GM21526 (cell line): Measurements from ENCODE around the gene RHOV.

ENCODE experiments used
- ATAC-seq: cut with Tn5 transposase; IDR thresholded peaks from one replicate; pipeline ENCODE4 v1.9.1; 2021; ENCODE audit warnings: moderate library complexity; ENCODE audit not compliant: unreplicated experiment, low FRiP score

Gene RHOV, protein sequence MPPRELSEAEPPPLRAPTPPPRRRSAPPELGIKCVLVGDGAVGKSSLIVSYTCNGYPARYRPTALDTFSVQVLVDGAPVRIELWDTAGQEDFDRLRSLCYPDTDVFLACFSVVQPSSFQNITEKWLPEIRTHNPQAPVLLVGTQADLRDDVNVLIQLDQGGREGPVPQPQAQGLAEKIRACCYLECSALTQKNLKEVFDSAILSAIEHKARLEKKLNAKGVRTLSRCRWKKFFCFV

DNA sequence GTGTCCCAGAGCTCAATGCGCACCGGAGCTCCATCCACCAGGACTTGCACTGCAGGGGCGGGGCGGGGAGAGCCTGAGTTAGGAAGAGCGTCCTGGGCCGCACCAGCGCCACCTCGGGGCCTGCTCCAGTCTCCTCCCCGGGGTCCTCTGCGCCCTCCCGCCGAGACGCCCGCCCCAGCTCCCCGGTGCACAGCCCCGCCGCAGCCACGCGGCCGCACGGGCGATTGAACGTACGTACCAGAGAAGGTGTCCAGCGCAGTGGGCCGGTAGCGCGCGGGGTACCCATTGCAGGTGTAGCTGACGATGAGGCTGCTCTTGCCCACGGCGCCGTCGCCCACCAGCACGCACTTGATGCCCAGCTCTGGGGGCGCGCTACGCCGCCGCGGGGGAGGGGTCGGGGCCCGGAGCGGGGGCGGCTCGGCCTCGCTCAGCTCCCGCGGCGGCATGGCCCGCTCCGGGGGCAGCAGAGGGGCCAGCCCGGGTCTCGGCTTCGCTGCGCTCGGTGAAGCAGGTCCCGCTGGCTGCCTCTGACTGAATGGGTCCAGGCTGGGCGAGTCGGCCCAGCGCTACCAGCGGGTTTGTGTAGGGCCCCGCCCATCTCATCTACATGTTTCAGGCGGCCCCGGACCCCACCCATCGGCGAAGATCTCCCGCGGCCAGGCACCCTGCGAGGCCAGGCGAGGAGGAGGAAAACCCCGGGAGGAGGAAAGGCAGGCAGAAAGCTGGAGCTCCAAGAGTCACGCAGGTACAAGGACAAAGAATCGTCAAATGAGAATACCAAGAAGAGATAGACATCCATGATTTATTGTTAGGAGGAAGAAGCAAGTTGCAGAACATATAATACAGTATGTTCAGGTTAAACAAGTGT lies at the start of gene RHOV:
Gene RHOV (minus strand): TSS at position 541 of the 868 bp plus-strand sequence. CDS start 95 bp downstream, at position 446.
- no peak for ATAC-seq

DNA sequence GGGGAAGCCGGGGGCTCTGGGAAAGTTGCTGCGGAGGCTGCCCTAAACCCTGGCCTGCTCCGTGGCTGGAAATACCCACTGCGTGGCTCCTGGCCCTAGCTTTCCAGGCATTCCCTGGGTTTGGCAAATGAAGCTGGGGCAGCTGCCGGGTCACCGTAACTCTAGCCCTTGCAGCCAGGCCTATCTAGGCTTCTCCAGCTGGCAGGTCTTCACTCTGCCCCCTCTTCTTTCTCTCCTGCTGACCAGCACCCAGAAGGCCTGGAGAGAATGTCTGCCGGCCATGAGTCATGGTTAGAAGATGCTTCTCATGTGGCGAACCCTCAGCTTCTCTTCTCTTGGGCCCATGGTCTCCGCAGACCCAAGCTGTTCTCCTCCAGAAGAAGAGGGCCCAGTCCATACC lies 49.5 kb upstream of the RHOV start:
- ATAC-seq: no peak

DNA sequence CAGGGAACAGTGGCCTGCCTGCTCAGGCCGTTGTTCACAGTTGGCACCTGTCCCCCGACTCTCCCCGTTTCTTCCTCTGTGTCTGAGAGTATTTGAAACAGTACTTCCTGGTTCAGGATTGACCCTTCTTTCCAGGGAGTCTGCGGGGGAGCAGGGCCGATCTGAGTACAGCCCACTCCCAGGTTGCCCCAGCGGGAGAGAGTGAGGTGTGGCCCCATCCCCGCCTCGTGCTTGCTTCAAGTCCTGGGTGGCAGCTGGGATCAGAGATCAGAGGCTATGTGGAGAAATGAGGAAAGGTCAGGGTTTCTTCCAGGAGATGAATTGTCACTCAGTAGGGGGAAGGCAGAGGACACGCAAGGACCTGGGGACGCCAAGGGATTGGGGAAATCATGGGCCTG lies 48.6 kb upstream of the RHOV start:
- no peak for ATAC-seq

DNA sequence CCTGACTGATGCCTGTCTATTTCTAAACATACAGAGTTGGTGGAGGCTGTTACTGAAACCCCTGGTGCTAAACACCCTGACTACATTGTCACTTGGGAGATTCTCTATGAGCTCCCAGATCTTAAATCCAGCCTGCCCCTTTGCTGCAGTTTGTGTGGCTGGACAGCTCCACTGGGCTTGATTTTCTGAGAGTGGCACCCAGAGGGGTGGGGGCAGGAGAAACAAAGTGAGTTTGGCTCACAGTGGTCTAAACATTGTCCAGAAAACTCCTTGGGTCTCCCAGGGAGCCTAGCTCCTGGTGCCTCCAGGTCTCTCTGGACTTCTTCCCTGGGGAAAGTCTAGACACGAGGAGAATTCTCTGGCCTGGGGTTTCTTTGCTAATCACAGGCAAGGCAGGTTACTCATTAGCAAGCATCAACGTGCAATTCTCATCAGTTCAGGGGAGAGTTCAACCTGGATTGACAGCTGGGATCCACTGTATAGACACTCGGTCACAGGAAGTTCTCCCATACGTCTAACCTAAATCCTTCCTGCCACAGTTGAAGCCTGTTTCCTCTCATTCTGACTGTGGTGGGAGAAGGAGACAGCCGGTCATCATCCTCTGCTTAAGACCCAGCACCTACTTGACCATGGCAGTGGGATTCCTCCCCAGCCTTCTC lies 48.0 kb upstream of the RHOV start:
- no peak for ATAC-seq

DNA sequence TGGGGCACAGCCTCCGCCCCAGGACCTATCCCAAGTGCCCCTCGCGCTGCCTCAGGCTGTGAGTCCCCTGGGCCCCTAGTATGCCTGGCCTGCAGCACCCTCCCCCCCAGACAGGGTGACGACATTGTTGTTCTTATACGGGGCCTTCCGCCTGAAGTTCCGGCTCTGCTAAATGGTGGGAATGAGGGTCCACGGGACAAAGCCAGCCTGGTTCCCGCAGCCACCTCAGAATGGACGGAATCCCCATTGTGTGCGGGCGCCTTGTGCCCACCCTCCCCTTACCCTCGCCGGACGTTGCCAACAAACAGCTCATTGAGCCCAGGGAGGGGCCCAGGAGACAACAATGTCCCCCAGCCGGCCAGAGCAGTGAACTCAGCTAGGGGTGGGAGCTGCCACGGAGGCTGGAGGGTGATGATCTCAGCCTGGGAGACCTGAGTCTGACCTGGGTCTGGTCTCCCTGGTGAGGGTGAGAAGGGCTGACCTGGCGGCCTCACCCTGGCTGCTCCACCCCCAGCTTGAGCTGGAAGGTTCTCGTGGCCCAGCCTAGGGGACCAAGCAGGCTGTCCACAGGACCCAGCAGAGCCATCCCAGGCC lies 44.9 kb upstream of the RHOV start:
- ATAC-seq: no peak

DNA sequence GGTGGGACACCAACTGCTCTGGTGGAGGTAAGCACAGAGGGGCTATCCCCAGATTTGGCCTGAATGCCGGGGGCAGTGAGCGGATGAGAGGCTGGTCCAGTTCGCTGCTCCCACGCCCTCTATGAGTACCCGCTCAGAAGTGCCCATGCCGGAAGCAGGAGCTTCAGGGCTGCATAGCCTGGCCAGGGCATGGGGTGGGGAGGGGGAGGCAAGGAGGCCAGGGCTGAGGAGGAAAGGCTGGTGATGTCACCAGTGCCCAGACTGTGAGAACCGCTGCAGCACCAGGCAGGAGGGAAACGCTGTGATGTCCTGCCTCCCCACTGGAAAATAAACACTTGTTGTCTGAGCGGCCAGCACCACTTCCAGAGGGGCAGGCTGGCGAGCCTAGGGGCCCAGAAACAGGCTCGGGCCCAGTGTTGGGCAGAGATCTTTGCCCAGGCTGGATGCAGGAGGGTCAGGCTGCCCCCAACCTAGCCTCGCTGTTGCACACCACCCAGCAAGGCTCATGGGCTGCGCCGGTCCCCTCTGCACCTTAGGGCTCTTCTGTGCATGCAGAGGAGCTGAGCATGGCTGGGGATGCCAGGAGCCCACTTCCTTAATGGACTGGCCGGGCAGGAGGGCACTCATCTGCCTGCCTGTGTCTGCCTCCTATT lies 44.2 kb upstream of the RHOV start:
- no peak for ATAC-seq

DNA sequence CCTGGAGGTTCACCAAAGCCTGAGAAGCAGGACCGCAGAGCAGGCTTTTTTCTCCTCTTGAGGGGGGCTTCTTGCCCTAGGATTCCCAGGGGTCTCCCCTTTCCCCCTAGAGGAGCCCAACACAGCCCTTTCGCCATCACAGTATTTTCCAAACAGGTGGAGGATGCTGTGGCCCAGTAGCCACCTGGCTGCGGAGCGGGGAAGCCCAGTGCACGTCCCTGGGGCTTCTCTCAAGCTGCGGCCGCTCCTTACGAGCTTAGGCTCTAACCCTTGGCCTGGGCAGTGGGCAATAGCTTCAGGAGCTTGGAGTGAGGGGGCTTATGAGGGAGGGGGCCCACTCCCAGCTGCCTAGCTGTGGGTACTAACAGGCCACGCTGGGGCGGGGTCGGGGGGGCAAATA lies 43.6 kb upstream of the RHOV start:
- ATAC-seq: no peak

DNA sequence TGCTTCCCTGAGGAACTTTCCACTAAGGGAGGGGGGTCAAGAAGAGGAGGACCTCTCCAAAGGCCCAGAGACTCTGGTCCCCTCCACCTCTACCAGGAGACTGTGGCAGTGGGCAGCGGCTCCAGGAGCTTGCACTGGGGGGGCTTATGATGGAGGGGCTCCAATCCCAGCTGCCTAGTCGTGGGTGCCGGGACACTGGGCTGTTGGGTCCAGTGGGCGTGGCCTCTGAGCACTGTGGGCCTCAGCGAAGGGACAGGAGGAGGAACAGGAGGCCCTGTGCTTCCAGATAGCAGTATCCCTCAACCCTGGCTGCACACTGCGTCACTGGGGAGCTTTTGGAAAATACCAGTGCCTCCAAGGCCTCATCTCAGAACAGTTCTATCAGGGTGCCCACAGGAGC lies 41.6 kb upstream of the RHOV start:
- no peak for ATAC-seq

DNA sequence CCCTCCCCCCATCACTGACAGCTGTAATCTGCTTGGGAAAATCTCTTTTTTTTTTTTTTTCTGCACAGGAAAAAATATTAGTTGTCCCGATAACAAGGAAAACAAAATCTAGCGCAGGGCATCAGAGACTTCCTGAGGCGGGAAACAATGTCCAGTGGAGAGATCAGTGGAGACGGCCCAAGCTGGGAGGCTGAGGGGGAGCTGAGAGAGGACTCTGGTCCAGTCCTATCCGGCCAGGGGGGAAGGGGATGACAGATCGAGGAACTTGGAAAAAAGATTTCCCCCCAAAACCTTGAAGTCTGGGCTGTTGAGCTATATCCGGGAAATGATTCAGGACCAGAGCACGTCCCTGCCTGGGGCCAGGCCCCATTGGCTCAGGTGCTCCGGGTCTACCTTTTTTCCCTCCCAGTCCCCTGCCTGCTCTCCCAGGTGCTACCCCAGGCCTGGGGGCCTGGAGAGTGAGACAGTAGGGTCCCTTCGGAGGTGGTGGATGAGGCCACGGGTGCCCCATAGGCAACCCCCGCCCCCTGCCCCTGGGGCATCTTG lies 41.2 kb upstream of the RHOV start:
- no peak for ATAC-seq

DNA sequence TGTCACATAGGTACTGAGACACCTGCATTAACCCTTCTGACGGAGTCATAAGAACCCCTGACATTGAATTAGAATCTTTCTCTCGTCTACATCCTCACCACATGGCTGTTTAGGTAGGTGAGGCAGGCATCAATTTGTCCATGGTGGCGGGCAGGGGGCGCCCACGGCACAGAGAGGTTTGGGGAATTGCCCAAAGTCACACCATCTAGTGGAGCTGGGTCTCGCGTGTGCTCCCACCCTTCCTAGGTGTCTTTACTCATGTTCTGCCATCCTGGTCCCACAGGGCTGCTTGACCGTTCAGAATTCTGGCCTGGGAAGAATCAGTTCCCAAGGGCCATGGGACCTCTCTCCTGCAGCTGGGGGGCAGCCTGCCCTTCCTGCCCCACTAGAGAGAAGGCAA lies 40.5 kb upstream of the RHOV start:
- no peak for ATAC-seq

DNA sequence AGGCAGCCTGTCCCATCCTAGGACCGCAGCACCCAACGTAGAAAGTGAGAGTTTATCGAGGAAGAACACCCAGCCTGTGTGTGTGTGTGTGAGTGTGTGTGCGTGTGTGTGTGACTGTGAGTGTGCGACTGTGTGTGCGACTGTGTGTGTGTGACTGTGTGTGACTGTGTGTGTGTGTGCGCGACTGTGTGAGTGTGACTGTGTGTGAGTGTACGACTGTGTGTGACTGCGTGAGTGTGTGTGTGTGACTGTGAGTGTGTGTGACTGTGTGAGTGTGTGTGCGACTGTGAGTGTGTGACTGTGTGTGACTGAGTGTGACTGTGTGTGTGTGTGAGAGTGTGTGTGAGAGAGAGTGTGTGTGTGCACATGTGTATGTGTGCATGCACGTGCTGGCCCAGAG lies 40.0 kb upstream of the RHOV start:
- ATAC-seq: no peak

DNA sequence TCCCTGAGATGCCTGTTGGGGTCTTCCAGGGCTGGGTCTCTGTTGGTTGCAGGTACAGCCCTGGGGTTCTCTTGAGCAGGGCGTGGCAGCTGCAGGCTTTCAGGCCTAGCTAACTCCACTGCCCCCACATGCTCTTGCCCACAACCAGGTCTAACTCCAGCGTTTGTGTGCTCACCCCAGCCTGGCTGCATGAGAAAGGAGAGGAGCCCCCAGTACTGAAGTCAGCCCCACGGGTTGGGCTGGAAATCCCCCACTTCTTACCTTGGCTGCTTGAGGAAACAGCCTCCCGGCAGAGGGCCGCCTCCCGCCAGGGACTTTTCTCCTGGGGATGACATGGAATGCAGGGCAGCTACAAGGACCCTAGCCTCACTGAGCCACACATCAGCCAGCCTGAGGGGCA lies 38.4 kb upstream of the RHOV start:
- ATAC-seq: no peak

DNA sequence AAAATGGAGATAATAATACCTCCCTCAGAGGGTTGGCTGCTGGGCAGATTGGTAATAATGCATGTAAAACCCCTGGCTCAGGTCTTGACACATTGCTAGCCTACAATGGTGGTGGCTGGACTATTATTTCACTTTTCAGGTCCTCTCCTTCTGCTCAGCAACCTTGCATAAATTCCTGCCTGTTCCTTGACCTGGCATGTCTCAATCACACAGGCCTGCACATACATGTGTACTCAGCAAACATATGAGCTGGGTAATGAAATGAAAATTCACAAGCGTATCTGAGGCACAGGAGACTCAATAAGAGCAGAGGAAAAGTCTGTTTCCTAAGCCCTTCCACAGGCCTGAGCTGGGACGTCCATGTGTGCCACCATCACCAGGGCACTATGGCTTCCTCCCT lies 37.7 kb upstream of the RHOV start:
- ATAC-seq: no peak

DNA sequence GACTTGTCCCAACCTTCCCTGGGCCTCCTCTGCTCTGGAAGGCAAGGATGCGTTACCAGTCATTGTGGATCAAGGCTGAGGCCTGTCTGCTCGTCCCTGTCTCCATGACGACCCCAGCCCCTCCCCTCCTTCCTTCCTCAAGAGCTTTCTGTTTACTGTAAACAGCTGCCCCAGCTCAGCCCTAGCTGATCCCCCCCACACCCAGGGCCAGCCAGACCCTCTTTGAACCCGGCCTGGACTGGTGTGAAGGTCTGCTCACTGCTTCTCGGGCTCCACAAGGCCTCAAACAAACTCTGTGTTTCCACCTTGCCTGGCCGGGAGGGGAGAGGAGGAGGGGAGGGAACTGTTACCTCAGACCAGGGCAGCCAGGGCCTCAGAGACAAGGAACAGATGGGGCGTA lies 37.1 kb upstream of the RHOV start:
- ATAC-seq: no peak

DNA sequence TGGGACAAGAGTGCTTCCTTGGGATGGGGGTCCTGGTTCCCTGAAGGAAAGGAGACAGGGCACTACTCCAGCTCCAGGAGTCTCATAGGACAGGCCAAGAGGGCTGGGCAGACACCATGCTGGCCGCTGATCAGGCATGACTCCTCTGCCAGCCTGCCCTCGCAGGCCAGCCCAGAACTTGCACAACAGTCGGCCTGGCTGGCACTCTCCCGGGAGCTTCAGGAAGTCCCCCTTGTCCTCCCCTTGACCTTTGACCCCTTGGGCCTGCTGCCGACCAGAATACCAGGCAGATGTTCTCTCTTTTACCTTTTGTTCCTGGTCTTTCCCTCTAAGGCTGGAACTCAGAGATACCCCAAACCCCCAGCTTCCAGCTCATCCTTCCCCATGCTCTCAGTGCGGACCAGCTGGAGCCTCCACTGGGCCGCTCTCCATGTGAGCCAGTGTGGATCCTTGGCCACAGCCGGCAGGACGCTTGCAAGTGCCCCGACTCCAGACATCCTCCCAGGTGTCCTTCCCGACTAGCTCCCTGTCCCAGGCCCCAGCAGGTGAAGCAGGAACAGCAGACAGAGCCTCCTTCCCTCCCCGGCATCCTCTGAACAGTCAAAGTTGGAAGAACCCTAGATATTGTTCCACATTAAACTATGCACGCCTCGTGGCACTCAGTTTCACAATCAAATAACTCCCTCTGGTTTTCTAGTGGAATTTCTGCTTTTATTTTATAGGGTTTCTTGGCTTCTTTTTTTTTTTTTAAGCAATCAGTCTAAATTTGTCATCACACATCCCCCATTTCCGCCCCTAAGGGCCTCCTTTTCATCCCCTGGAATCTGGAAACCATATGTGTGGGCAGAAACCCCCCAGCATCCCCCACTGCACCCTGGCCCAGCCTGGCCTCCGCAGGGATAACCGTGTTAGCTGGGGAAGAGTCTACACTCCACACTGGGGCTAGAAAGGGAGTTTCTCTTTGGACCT lies 35.9 kb upstream of the RHOV start:
- ATAC-seq: no peak

DNA sequence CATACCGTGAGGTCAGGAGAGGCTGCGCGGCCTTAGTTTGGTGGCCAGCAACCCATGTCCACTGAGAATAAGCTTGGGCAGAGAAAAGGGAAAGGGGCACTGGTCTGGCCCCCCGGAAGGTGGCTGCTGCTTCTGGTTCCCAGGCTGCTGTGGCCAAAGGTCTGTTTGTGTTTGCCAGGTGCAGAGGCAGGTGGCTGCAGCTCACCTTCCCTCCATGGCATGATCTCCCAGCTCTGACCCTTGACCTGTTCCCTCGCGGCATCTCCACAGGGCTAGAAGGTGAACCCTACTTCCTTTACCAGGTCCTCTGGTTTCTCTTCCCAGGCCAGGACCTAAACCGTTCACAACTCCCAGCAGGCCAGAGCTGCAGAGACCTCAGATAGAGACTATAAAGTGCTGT lies 34.1 kb upstream of the RHOV start:
- ATAC-seq: no peak

DNA sequence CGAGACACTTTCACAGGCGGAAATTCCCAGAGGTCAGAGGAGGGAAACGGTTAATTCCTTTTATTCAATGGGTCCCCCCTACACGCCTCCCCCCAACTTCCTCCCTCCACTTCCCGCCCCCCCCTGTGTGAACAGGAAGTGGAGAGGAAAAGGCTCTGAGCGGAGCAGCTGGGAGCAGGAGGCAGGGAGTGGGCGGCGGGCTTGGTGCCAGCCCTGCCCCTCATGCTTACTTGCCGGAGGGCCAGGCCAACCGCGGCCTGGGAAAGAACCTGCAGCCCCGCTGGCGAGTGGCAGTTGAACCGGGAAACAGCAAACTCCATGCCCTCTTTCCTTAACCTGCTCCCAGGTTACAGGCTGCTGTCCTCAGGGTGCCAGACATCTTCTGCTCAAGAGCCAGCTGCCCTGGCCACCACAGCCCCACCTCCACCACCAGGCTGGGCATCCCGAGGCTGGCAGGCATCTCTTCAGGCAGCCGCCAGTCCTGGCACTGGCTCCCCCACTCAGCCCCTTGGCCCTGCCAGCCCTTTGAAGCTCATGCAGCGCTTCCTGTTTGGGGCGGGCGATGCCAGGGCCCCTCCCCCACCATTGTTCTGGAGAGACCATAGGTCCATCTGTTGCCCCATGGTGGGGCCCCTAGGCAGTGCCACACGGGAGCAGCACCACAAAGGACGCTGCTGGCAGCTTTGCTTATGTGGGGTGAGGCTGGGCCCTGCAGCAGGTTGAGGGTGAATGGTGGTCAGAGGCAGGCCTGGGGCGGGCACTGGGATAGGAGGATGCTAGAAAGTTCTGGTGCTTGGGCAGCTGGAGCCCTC lies 33.2 kb upstream of the RHOV start:
- ATAC-seq: peak; percentile 5
